ENCODE measurements around the gene RNF224. TPM values are rescaled to one million over a fixed set of nuclear protein-coding genes. Genes with fewer than 3 reads are reported as not detected.

The RNF224 gene
- total and polyA plus RNA-seq, 10 of the 15 experiments (the other 5 are each of a cell fraction or from before 2014, with no cell fraction given) = not detected

DNA sequence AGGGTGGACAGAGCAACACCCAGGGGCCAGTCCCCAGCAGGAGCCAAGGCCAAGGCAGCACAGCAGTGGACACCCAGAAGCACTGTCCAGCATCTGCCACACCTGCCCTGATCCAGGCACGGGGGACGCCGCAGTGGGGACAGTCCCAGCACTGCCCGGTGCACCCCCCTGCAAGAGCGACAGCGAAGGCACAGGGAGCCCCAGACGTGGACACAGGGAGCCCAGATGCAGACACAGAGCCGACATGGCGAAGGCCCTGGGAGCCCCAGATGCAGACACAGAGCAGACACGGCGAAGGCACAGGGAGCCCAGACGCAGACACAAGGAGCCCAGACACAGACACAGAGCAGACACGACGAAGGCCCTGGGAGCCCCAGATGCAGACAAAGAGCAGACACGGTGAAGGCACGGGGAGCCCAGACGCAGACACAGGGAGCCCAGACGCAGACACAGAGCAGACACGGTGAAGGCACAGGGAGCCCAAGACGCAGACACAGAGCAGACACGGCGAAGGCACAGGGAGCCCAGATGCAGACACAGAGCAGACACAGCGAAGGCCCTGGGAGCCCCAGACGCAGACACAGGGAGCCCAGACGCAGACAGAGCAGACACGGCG, 43.2 kb upstream of the RNF224 start:
- POLR2A ChIA-PET = no interaction called here
- peaks cover 15% of the 10 kb centered on the region for H3K4me1 ChIP-seq (ENCODE audit: control insufficient read depth, insufficient read depth, low read length)
- no TSS peak for BruUV-seq (replicated peaks)
- 95% methylated on average over 26 of the region's 27 CpGs for WGBS (ENCODE audit: insufficient coverage, insufficient replicate concordance, low lambda C conversion rate, missing lambda C conversion rate)
- H3K27me3 ChIP-seq (replicated peaks in 1 of 2; ENCODE audit: control insufficient read depth in 2 of 2, insufficient read depth in 2 of 2, low read length in 1 of 2) = no peaks in the 10 kb centered on the region
- in situ Hi-C loops (cut with MboI) = no loop called here
- no peak overlapping the region for H3K4me3 ChIP-seq
- TF ChIP-seq MYB (IDR thresholded peaks at IDR 0.05; ENCODE audit: borderline replicate concordance, low read depth, low read length) (no peak), CBX5 (IDR thresholded peaks at IDR 0.05; ENCODE audit: low read depth) (no peak), HDGF (IDR thresholded peaks at IDR 0.05) (no peak), CHD2 (IDR thresholded peaks at IDR 0.05; ENCODE audit: borderline replicate concordance, low read depth, low read length) (no peak), BCL11A (IDR thresholded peaks at IDR 0.05; ENCODE audit: low read depth, low read length) (no peak), ZNF384 (IDR thresholded peaks at IDR 0.05; ENCODE audit: borderline replicate concordance, low read depth, low read length) (no peak)
- DNase-seq (ENCODE audit: low read depth, low spot score) (no peak), ATAC-seq (no peak), FAIRE-seq (no peak)
- H4K20me1 ChIP-seq (ENCODE audit: control insufficient read depth, insufficient read depth) = no peaks in the 10 kb centered on the region
- no peak overlapping the region for H2AFZ ChIP-seq (ENCODE audit: control insufficient read depth, low read depth, low read length)
- no peak overlapping the region for H3K27ac ChIP-seq (ENCODE audit: control insufficient read depth, insufficient read depth)
- SMC1A ChIA-PET (ENCODE audit: uncharacterized antibody, unreplicated experiment) = no interaction called here
- no peak overlapping the region for H3K4me2 ChIP-seq (ENCODE audit: control insufficient read depth, insufficient read depth)
- CTCF ChIA-PET = no interaction called here
- RAD21 ChIA-PET (ENCODE audit: unreplicated experiment) = no interaction called here
- intact Hi-C loops (cut with micrococcal nuclease; ENCODE audit: unreplicated experiment) = no loop called here
- peaks cover 7 to 28% of the 10 kb centered on the region in 2 experiments for H3K36me3 ChIP-seq (ENCODE audit: control insufficient read depth in 2 of 2, insufficient read depth in 2 of 2, low read length in 1 of 2)
- H3K9ac ChIP-seq (ENCODE audit: control insufficient read depth, insufficient read depth, low read length) = no peak overlapping the region
- no peaks in the 10 kb centered on the region for H3K9me3 ChIP-seq (replicated peaks; ENCODE audit: control insufficient read depth, insufficient read depth, low read length)
- peaks cover 22% of the 10 kb centered on the region for H3K79me2 ChIP-seq (ENCODE audit: control insufficient read depth, insufficient read depth, low read length)

DNA sequence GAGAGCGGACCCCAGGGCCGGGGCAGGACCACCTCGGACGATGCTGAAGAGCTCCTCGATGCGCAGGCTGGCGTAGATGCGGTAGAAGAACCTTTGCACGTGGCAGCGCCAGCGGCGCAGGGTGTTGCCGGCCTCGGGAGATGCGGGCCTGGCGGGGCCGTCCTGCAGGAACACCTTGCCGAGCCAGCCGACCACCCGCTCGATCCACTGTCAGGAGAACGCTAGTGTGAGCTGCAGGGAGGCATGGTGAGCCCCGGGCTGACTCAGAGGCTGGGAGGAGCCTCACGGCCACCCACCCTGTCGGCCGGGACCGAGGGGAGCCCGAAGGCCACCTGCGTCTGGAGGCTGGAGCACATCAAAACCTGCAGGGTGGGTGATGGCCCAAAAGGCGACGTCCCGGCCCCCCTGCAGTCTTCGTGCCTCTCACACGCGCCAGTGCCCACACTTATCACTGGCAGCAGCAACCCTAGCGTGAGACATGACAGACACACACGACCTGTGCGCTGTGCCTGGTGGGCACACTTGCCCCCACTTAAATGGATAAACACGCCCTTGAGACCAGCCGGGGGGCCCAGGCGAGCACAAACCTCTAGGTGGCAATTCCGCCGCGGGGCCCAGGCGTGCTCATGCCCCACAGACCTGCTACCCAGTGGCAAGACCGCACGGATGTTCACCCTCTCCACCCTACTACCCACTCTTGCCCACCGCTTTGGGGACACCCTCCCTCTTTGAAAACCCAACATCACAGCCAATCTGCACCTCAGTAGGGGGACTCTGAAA, 42.2 kb upstream of the RNF224 start:
- no peaks in the 10 kb centered on the region for H3K9me3 ChIP-seq (replicated peaks; ENCODE audit: control insufficient read depth, insufficient read depth, low read length)
- intact Hi-C loops (cut with micrococcal nuclease; ENCODE audit: unreplicated experiment) = loop anchor here (5.0 kb wide), 2 partner anchors 37 to 58 kb away; partner anchors contain the start of gene RNF208
- in situ Hi-C loops (cut with MboI) = no loop called here
- CTCF ChIA-PET = no interaction called here
- no peak overlapping the region for H3K27ac ChIP-seq (ENCODE audit: control insufficient read depth, insufficient read depth)
- SMC1A ChIA-PET (ENCODE audit: uncharacterized antibody, unreplicated experiment) = no interaction called here
- peaks cover 7 to 25% of the 10 kb centered on the region in 2 experiments for H3K36me3 ChIP-seq (ENCODE audit: control insufficient read depth in 2 of 2, insufficient read depth in 2 of 2, low read length in 1 of 2)
- no peaks in the 10 kb centered on the region for H3K27me3 ChIP-seq (replicated peaks in 1 of 2; ENCODE audit: control insufficient read depth in 2 of 2, insufficient read depth in 2 of 2, low read length in 1 of 2)
- no peak overlapping the region for H3K4me2 ChIP-seq (ENCODE audit: control insufficient read depth, insufficient read depth)
- ATAC-seq (no peak), DNase-seq (ENCODE audit: low read depth, low spot score) (no peak), FAIRE-seq (no peak)
- H3K79me2 ChIP-seq (ENCODE audit: control insufficient read depth, insufficient read depth, low read length) = peaks cover 30% of the 10 kb centered on the region
- H3K4me1 ChIP-seq (ENCODE audit: control insufficient read depth, insufficient read depth, low read length) = peaks cover 22% of the 10 kb centered on the region
- no peak overlapping the region for H3K9ac ChIP-seq (ENCODE audit: control insufficient read depth, insufficient read depth, low read length)
- RAD21 ChIA-PET (ENCODE audit: unreplicated experiment) = no interaction called here
- WGBS (ENCODE audit: insufficient coverage, insufficient replicate concordance, low lambda C conversion rate, missing lambda C conversion rate) = 90% methylated on average over 46 of the region's 48 CpGs
- POLR2A ChIA-PET = no interaction called here
- BruUV-seq (replicated peaks) = no TSS peak
- H4K20me1 ChIP-seq (ENCODE audit: control insufficient read depth, insufficient read depth) = peaks cover 7% of the 10 kb centered on the region; the same call in 1 of the 2 replicates
- H3K4me3 ChIP-seq = no peak overlapping the region
- no peak overlapping the region for H2AFZ ChIP-seq (ENCODE audit: control insufficient read depth, low read depth, low read length)
- TF ChIP-seq ZNF622 (IDR thresholded peaks at IDR 0.05) (no peak), RBBP5 (conservative IDR thresholded peaks at IDR 0.05) (no peak), HDGF (IDR thresholded peaks at IDR 0.05) (no peak), FOS (IDR thresholded peaks at IDR 0.05; ENCODE audit: borderline replicate concordance, extremely low read depth, insufficient read length) (no peak), YBX1 (IDR thresholded peaks at IDR 0.05) (no peak)
- TF ChIP-seq, protein P1, sequence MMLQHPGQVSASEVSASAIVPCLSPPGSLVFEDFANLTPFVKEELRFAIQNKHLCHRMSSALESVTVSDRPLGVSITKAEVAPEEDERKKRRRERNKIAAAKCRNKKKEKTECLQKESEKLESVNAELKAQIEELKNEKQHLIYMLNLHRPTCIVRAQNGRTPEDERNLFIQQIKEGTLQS (IDR thresholded peaks at IDR 0.05; ENCODE audit: borderline replicate concordance, extremely low read depth, low read depth, low read length) = no peak
- TF ChIP-seq, protein P2, sequence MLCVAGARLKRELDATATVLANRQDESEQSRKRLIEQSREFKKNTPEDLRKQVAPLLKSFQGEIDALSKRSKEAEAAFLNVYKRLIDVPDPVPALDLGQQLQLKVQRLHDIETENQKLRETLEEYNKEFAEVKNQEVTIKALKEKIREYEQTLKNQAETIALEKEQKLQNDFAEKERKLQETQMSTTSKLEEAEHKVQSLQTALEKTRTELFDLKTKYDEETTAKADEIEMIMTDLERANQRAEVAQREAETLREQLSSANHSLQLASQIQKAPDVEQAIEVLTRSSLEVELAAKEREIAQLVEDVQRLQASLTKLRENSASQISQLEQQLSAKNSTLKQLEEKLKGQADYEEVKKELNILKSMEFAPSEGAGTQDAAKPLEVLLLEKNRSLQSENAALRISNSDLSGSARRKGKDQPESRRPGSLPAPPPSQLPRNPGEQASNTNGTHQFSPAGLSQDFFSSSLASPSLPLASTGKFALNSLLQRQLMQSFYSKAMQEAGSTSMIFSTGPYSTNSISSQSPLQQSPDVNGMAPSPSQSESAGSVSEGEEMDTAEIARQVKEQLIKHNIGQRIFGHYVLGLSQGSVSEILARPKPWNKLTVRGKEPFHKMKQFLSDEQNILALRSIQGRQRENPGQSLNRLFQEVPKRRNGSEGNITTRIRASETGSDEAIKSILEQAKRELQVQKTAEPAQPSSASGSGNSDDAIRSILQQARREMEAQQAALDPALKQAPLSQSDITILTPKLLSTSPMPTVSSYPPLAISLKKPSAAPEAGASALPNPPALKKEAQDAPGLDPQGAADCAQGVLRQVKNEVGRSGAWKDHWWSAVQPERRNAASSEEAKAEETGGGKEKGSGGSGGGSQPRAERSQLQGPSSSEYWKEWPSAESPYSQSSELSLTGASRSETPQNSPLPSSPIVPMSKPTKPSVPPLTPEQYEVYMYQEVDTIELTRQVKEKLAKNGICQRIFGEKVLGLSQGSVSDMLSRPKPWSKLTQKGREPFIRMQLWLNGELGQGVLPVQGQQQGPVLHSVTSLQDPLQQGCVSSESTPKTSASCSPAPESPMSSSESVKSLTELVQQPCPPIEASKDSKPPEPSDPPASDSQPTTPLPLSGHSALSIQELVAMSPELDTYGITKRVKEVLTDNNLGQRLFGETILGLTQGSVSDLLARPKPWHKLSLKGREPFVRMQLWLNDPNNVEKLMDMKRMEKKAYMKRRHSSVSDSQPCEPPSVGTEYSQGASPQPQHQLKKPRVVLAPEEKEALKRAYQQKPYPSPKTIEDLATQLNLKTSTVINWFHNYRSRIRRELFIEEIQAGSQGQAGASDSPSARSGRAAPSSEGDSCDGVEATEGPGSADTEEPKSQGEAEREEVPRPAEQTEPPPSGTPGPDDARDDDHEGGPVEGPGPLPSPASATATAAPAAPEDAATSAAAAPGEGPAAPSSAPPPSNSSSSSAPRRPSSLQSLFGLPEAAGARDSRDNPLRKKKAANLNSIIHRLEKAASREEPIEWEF (IDR thresholded peaks at IDR 0.05; ENCODE audit: insufficient replicate concordance, low read depth, low read length) = no peak

All from GM12878 (cell line).